ENCODE results near the gene NGEF.

The NGEF gene

DNA sequence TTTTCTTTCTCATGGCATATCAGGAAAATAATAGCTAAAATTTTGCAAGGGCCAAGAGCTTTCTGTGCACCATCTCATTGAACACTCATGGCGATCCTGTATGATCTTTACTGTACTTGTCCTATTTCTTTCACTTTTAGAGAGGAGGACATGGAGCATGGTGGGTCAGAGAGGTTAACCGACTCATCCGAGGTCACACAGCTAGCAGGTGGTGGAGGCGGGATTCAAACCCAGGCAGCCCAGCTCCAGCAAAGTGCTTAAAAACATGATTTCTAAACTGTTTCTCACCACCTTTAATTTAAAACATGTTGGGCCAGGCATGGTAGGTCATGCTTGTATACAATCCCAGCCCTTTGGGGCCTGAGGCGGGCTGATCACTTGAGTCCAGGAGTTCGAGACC is 6.4 kb downstream of the NGEF start:
- TF ChIP-seq, protein P1, sequence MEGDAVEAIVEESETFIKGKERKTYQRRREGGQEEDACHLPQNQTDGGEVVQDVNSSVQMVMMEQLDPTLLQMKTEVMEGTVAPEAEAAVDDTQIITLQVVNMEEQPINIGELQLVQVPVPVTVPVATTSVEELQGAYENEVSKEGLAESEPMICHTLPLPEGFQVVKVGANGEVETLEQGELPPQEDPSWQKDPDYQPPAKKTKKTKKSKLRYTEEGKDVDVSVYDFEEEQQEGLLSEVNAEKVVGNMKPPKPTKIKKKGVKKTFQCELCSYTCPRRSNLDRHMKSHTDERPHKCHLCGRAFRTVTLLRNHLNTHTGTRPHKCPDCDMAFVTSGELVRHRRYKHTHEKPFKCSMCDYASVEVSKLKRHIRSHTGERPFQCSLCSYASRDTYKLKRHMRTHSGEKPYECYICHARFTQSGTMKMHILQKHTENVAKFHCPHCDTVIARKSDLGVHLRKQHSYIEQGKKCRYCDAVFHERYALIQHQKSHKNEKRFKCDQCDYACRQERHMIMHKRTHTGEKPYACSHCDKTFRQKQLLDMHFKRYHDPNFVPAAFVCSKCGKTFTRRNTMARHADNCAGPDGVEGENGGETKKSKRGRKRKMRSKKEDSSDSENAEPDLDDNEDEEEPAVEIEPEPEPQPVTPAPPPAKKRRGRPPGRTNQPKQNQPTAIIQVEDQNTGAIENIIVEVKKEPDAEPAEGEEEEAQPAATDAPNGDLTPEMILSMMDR (IDR thresholded peaks at IDR 0.05), result no peak

DNA sequence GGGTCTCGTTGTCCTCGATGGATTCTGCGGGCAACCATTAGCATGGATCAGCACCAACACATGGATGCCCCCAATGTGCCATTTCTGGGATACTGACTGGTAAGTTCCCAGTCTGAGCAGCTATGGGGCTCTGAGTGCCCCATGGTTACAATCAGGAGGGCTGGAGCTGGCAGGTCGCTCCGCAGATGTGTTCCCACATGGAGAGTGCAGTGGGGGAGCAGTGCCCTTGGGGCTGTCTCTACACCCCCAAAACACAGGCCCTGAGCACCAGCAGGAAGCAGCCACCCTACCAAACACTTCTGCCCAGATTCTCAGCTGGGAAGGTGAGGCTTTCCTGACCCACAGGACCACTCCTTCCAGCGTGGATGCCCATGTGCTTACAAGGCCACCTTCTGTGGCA is 8.0 kb downstream of the NGEF start:
- TF ChIP-seq, protein P1 (IDR thresholded peaks at IDR 0.05), result no peak

DNA sequence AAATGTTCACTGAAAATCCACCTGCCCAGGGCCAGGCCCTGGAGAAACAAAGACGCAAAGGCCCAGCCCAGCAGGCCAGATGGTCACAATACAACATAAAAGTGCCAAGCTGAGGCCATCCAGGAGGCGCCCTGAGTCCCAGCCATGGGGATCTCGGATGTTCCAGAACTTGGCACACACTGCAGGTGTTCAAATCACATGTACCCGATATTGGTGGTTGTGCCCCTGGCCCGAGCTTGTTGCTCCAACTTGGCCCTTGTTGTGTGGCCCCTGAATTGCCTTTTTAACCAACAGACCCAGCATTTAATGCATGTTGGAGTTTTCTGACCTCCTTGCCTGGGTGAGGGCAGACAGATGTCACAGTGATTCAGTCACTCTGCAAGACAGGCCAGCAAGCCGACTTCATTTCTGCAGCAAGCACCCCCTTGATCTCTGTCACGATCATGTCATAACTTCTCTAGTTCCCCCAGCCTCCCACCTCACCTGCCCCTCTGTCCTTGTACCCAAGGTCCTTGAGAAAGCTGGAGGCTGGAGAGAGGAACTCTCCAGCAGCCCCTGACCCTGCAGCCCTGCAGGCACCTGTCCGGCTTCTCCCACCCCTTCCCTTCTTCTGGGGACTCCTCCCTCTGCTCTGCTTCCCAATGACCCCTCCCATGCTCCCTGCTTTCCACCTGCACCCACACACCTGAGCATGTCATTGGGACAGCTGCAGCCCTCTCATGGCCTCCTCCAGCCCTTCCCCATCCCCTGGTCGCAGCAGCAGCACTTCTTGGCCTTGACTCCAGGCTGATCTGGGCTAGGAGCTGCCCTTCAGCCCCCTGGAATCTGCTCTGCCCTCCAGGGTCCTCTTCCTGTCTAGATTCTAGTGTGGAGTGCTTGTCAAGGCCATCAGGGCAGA is 9.1 kb downstream of the NGEF start:
- TF ChIP-seq, protein P1 (IDR thresholded peaks at IDR 0.05), result no peak

DNA sequence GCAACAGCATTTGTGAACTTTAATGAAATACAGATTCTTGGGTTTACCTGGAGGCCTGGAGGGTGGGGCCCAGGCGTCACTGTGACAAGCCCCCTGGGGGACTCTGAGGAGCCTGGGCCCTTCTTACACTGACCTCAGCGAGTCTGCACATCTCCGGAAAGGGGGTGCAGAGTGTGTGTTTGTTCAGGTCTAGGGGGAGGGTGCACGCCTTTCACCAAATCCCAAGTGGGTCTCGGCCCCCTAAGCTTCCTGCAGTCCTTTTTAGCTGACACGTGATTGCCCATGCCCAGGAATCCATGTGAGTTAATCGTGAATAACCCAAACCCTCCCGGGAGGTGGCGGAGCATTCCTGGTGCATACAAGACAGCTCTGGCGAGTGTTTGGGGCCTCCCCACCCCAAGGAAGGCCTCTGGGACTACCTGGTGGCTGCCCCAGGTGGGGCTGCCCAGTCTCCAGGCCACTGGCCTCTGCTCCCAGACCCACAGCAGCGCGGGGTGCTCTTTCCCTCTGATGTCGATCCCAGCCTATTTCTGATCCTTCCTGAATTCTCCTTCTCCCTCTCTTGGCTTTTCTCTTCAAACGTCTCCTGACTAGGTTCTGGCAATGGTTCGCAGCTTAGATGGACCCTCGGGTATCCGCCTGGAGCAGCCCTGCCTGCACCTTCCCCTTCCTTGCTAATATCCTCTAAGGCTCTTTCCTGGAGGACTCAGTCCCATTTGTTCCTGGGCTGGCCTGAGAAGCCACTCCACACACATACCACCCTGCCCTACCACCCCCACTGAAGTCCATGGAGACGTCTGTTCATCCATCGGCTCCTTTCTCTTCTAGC is 10.0 kb downstream of the NGEF start:
- TF ChIP-seq, protein P1 (IDR thresholded peaks at IDR 0.05), result no peak

DNA sequence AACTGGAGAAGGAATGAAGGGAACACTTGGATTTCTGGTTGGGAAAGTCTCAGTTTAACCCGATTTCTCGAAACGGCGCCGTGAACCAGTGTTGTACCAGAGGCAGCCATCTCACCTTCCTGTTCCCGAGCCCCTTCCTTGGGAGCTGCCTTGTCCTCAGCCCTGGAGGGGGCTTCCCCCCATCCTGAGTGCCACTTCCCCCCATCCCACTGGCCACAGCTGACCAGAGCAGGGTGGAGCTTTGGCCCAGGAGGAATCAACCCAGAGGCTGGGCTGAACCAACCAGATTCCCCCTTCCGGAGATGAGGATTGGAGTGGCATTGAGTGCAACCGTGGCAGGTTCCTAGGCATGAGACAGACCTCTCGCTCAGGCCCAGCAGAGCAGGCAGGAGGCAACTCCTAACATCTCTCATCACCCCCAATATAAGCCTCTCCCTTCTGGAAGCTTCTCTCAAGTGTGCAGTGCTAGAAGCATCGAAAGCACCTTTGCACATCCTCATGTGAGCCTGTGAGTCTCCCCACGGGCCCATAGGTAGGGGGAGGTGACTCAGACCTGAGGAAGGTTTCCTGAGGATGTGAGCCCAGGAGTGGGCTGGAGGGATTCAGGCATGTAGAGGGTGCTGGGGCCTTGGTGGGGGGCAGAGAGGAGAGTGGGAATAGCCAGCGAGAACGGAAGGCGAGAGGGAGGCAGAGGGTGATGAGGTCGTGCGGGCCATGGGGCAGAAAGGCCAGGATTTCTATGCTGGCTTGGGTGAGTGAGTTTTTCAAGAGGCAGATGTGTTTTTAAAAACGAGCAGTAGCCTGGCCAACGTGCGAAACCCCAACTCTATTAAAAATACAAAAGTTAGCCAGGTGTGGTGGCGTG is 11.9 kb downstream of the NGEF start:
- TF ChIP-seq, protein P1 (IDR thresholded peaks at IDR 0.05), result no peak

DNA sequence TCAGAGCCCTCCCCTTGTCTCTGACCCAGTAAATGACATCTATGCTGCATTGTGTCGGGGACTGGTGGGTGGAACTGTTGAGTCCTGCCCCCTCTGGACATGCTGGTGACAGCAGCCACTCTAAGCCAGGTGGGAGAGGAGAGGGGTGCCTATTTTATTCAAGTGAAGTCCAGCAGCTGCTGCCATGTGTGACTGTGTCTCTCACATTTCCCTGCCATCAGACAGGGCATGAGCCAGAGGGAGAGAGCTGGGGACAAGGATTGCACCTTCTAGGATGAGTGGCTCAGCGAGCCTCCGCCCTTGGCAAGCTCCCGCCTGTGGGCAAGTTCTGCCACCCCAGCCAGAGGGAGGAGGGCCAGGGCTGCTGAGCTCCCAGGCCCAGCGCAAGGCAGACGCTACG is 13.7 kb downstream of the NGEF start:
- TF ChIP-seq, protein P1 (IDR thresholded peaks at IDR 0.05), result no peak

DNA sequence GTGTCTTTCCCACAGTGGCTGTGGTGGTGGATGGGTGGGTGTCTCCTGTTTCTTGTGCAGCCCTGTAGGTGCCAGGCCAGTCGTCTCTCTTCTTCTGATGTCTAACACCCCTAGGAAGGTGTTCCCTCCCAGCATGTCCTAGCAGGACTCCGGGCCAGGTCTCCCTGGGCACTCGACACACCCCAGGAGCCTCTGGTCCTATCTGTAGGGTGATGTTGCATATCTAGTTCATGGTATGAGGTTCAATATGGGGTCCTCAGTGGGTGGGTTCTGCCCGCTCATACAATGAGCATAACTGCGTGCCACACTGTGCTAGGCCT is 14.4 kb downstream of the NGEF start:
- TF ChIP-seq, protein P1 (IDR thresholded peaks at IDR 0.05), result no peak

All from LNCAP (cell line).